ENCODE results near the gene SLC19A2.
A peak's percentile ranks its signal among the peaks of the same experiment; 100 is the strongest.

The SLC19A2 gene

GRCh38 chr1:169478094-169478672 lies 7.6 kb downstream of the SLC19A2 start:
- no peak for DNase-seq (ENCODE audit: low read depth in 2 of 3, low spot score in 2 of 3)

- no peak for DNase-seq (ENCODE audit: low read depth in 2 of 3, low spot score in 2 of 3)
Observed at GRCh38 chr1:169475806-169476387, 9.8 kb downstream of the SLC19A2 start.

- DNase-seq (ENCODE audit: low read depth in 2 of 3, low spot score in 2 of 3): no peak
Observed at GRCh38 chr1:169474302-169474995, 11.3 kb downstream of the SLC19A2 start.

GRCh38 chr1:169473347-169473746 lies 12.4 kb downstream of the SLC19A2 start:
- no peak for DNase-seq (ENCODE audit: low read depth in 2 of 3, low spot score in 2 of 3)

- no peak for DNase-seq (ENCODE audit: low read depth in 2 of 3, low spot score in 2 of 3)
Observed at GRCh38 chr1:169472738-169473137, 13.0 kb downstream of the SLC19A2 start.

- DNase-seq (ENCODE audit: low read depth in 2 of 3, low spot score in 2 of 3): no peak
Observed at GRCh38 chr1:169468982-169469381, 16.8 kb downstream of the SLC19A2 start.

- DNase-seq (ENCODE audit: low read depth in 2 of 3, low spot score in 2 of 3): no peak
Observed at GRCh38 chr1:169466259-169467230, 19.2 kb downstream of the SLC19A2 start.

GRCh38 chr1:169465281-169465680 lies 20.5 kb downstream of the SLC19A2 start:
- no peak for DNase-seq (ENCODE audit: low read depth in 2 of 3, low spot score in 2 of 3)

- no peak for DNase-seq (ENCODE audit: low read depth in 2 of 3, low spot score in 2 of 3)
Observed at GRCh38 chr1:169462385-169462784, 23.4 kb downstream of the SLC19A2 start.

- no peak for DNase-seq (ENCODE audit: low read depth in 2 of 3, low spot score in 2 of 3)
Observed at GRCh38 chr1:169461390-169462000, 24.2 kb downstream of the SLC19A2 start.

- DNase-seq (ENCODE audit: low read depth in 2 of 3, low spot score in 2 of 3): no peak
Observed at GRCh38 chr1:169460191-169460833, 25.4 kb downstream of the SLC19A2 start.

GRCh38 chr1:169457443-169457842 lies 28.3 kb downstream of the SLC19A2 start:
- no peak for DNase-seq (ENCODE audit: low read depth in 2 of 3, low spot score in 2 of 3)

- no peak for DNase-seq (ENCODE audit: low read depth in 2 of 3, low spot score in 2 of 3)
Observed at GRCh38 chr1:169456029-169456428, 29.7 kb downstream of the SLC19A2 start.

- no peak for DNase-seq (ENCODE audit: low read depth in 2 of 3, low spot score in 2 of 3)
Observed at GRCh38 chr1:169452921-169453320, 32.8 kb downstream of the SLC19A2 start.

GRCh38 chr1:169451218-169451824 lies 34.4 kb downstream of the SLC19A2 start:
- DNase-seq (ENCODE audit: low read depth in 2 of 3, low spot score in 2 of 3): no peak

- no peak for DNase-seq (ENCODE audit: low read depth in 2 of 3, low spot score in 2 of 3)
Observed at GRCh38 chr1:169443923-169444322, 41.8 kb downstream of the SLC19A2 start.

GRCh38 chr1:169427081-169427641 lies 58.6 kb downstream of the SLC19A2 start, which contains the start of gene CCDC181:
Gene CCDC181, minus strand, starts transcription at chr1:169427474. Its CDS starts 2,547 bp downstream, at chr1:169424927.
- peak; percentile 21 to 42 (median 31) for DNase-seq (ENCODE audit: low read depth in 2 of 3, low spot score in 2 of 3)

GRCh38 chr1:169426174-169426705 lies 59.5 kb downstream of the SLC19A2 start:
- DNase-seq (ENCODE audit: low read depth in 2 of 3, low spot score in 2 of 3): no peak

- no peak for DNase-seq (ENCODE audit: low read depth in 2 of 3, low spot score in 2 of 3)
Observed at GRCh38 chr1:169421309-169421708, 64.4 kb downstream of the SLC19A2 start.

Data from activated CD8-positive, alpha-beta memory T cell treated with anti-CD3 and anti-CD28 coated beads for 48 hours (primary cell).